H9 (cell line): ENCODE results near the gene ADAMTS15. TPM values are rescaled to one million over a fixed set of nuclear protein-coding genes. Genes with fewer than 3 reads are reported as not detected.

ENCODE experiments used
- DNase-seq: peaks from one replicate; pipeline ENCODE4 v3.0.0-alpha.2; 2017
- H2AFZ ChIP-seq: one replicate; pipeline ENCODE4 v1.6.1; 2013; ENCODE audit warnings: mild to moderate bottlenecking, low read length, control low read depth, moderate library complexity
- H2AK5ac ChIP-seq: 2 replicates; pipeline ENCODE4 v1.6.1; 2013; ENCODE audit warnings: low read length, control low read depth, mixed read lengths; ENCODE audit not compliant: insufficient read length
- H2BK120ac ChIP-seq: one replicate; pipeline ENCODE4 v1.6.1; 2013; ENCODE audit warnings: low read depth, mild to moderate bottlenecking, low read length, control low read depth, inconsistent platforms; ENCODE audit not compliant: poor library complexity, severe bottlenecking
- H2BK12ac ChIP-seq: 2 replicates; pipeline ENCODE4 v1.6.1; 2013; ENCODE audit warnings: low read length, control low read depth, mixed read lengths, low read depth; ENCODE audit not compliant: insufficient read length
- H2BK15ac ChIP-seq: 2 replicates; pipeline ENCODE4 v1.6.1; 2013; ENCODE audit warnings: low read depth, low read length, control low read depth
- H2BK20ac ChIP-seq: one replicate; pipeline ENCODE4 v1.6.1; 2013; ENCODE audit warnings: low read depth, mild to moderate bottlenecking, low read length, control low read depth, inconsistent platforms; ENCODE audit not compliant: poor library complexity, severe bottlenecking
- H2BK5ac ChIP-seq: 2 replicates; pipeline ENCODE4 v1.6.1; 2013; ENCODE audit warnings: low read length, control low read depth, mixed read lengths; ENCODE audit not compliant: insufficient read length
- H3K14ac ChIP-seq: 2 replicates; pipeline ENCODE4 v1.6.1; 2013; ENCODE audit warnings: low read length, control low read depth; ENCODE audit not compliant: insufficient read depth
- H3K18ac ChIP-seq: 2 replicates; pipeline ENCODE4 v1.6.1; 2013; ENCODE audit warnings: low read depth, mild to moderate bottlenecking, mixed read lengths, low read length, control low read depth; ENCODE audit not compliant: insufficient read length
- H3K23ac ChIP-seq: 2 replicates; pipeline ENCODE4 v1.6.1; 2013; ENCODE audit warnings: low read length, control low read depth, mixed read lengths, low read depth; ENCODE audit not compliant: insufficient read length
- H3K23me2 ChIP-seq: 2 replicates; pipeline ENCODE4 v1.6.1; 2013; ENCODE audit warnings: low read depth, mild to moderate bottlenecking, mixed read lengths, low read length, control low read depth; ENCODE audit not compliant: insufficient read length, poor library complexity, severe bottlenecking
- H3K27ac ChIP-seq: 2 replicates; pipeline ENCODE4 v1.5.1; 2013; ENCODE audit warnings: low read length, control low read depth, mixed read lengths, low read depth; ENCODE audit not compliant: insufficient read length
- H3K27me3 ChIP-seq: 2 replicates; pipeline ENCODE4 v1.6.1; 2013; ENCODE audit warnings: low read length, control low read depth, inconsistent platforms; ENCODE audit not compliant: insufficient read depth
- H3K4ac ChIP-seq: 2 replicates; pipeline ENCODE4 v1.6.1; 2013; ENCODE audit warnings: low read depth, mild to moderate bottlenecking, control low read depth, inconsistent platforms, low read length, moderate library complexity
- H3K4me1 ChIP-seq: 2 replicates; pipeline ENCODE4 v1.6.1; 2013; ENCODE audit warnings: low read length, control low read depth, inconsistent platforms; ENCODE audit not compliant: insufficient read depth
- H3K4me2 ChIP-seq: 2 replicates; pipeline ENCODE4 v1.6.1; 2013; ENCODE audit warnings: low read length, control low read depth, mixed read lengths; ENCODE audit not compliant: insufficient read length, insufficient read depth
- H3K56ac ChIP-seq: 2 replicates; pipeline ENCODE4 v1.6.1; 2013; ENCODE audit warnings: low read depth, mild to moderate bottlenecking, mixed read lengths, low read length, control low read depth; ENCODE audit not compliant: insufficient read length
- H3K79me1 ChIP-seq: 2 replicates; pipeline ENCODE4 v1.6.1; 2013; ENCODE audit warnings: low read depth, mild to moderate bottlenecking, moderate library complexity, low read length, control low read depth, inconsistent platforms; ENCODE audit not compliant: insufficient read depth, poor library complexity, severe bottlenecking
- H3K79me2 ChIP-seq: 2 replicates; pipeline ENCODE4 v1.6.1; 2013; ENCODE audit warnings: low read length, control low read depth, inconsistent platforms; ENCODE audit not compliant: insufficient read depth
- H3K9ac ChIP-seq: 2 replicates; pipeline ENCODE4 v1.6.1; 2013; ENCODE audit warnings: low read length, control low read depth, mixed read lengths; ENCODE audit not compliant: insufficient read length; ENCODE audit errors: extremely low read depth
- H3K9me3 ChIP-seq: one replicate; pipeline ENCODE4 v1.6.1; 2013; ENCODE audit warnings: low read depth, low read length, inconsistent platforms; ENCODE audit not compliant: control insufficient read depth
- H3T11ph ChIP-seq: one replicate; pipeline ENCODE4 v1.6.1; 2013; ENCODE audit warnings: mild to moderate bottlenecking, low read length, control low read depth, inconsistent platforms
- H4K20me1 ChIP-seq: one replicate; pipeline ENCODE4 v1.6.1; 2013; ENCODE audit not compliant: control insufficient read depth, insufficient read length, insufficient read depth
- H4K5ac ChIP-seq: 2 replicates; pipeline ENCODE4 v1.6.1; 2013; ENCODE audit warnings: low read depth, mild to moderate bottlenecking, mixed read lengths, low read length, control low read depth; ENCODE audit not compliant: insufficient read length
- H4K8ac ChIP-seq: replicated peaks from 2 replicates; pipeline ENCODE4 v1.6.1; 2013; ENCODE audit warnings: low read length, control low read depth, mixed read lengths, low read depth; ENCODE audit not compliant: insufficient read length
- H4K91ac ChIP-seq: 2 replicates; pipeline ENCODE4 v1.6.1; 2013; ENCODE audit warnings: low read depth, mild to moderate bottlenecking, moderate library complexity, mixed read lengths, low read length, control low read depth; ENCODE audit not compliant: insufficient read length
- H3K27ac Mint-ChIP-seq, 3 experiments: 2 replicates in 2 of 3; 3 replicates in 1 of 3; pipeline ENCODE4 v1.8.0; 2020 to 2021; ENCODE audit warnings: mixed read lengths in 3 of 3, mild to moderate bottlenecking in 1 of 3, moderate library complexity in 1 of 3
- H3K27me3 Mint-ChIP-seq: 2 replicates; pipeline ENCODE4 v1.8.0; 2021; ENCODE audit warnings: low read depth, mild to moderate bottlenecking, moderate library complexity, mixed read lengths
- H3K36me3 Mint-ChIP-seq, 3 experiments: 2 replicates in 2 of 3; 3 replicates in 1 of 3; pipeline ENCODE4 v1.8.0; 2020 to 2021; ENCODE audit warnings: low read depth in 3 of 3, mixed read lengths in 3 of 3; ENCODE audit not compliant: insufficient read depth in 1 of 3
- H3K4me1 Mint-ChIP-seq, 2 experiments: 2 replicates each; pipeline ENCODE4 v1.8.0; 2020; ENCODE audit warnings: mixed read lengths in 2 of 2
- H3K4me3 Mint-ChIP-seq, 2 experiments: 2 replicates in 1 of 2; 3 replicates in 1 of 2; pipeline ENCODE4 v1.8.0; 2020 to 2021; ENCODE audit warnings: mild to moderate bottlenecking in 2 of 2, mixed read lengths in 2 of 2, moderate library complexity in 1 of 2
- H3K9me3 Mint-ChIP-seq, 2 experiments: 2 replicates in 1 of 2; 3 replicates in 1 of 2; pipeline ENCODE4 v1.8.0; 2020; ENCODE audit warnings: mild to moderate bottlenecking in 2 of 2, mixed read lengths in 2 of 2, moderate library complexity in 1 of 2
- WGBS: extraction: QIAGEN DNeasy Blood & Tissue Kit; methylation state at CpG from one replicate; pipeline ENCODE4 v1.1.7; 2013; ENCODE audit warnings: missing lambda C conversion rate, low lambda C conversion rate, mixed read lengths; ENCODE audit not compliant: insufficient read length; ENCODE audit errors: extremely low coverage; 5-methylcytosine and 5-hydroxymethylcytosine counted together
- total RNA-seq: library from RNA; stranded (reverse); gene quantifications from 2 replicates; pipeline ENCODE4 v1.2.1, GENCODE V29; 2021
- TF ChIP-seq, protein P1 (sequence below): fragments of 200-600 bp; sonication (generic); conservative IDR thresholded peaks from 3 replicates; pipeline ENCODE4 v1.8.0; 2021; ENCODE audit warnings: antibody characterized with exemption, mild to moderate bottlenecking

The ADAMTS15 gene
- total RNA-seq, 1 experiment from 2014 or later = 1.3 TPM

- H3T11ph ChIP-seq = no peak overlapping the region
- no peak overlapping the region; the same call in 1 of the 2 replicates for H2BK15ac ChIP-seq
- no peaks in the 10 kb centered on the region for H3K9me3 ChIP-seq
- no peaks in the 10 kb centered on the region for H4K20me1 ChIP-seq
- Mint-ChIP-seq H3K27me3 (peaks cover 16% of the 10 kb centered on the region), H3K4me1 (peaks cover 20 to 37% of the 10 kb centered on the region in 2 experiments), H3K27ac (peak overlapping the region in 2 of 3 experiments; percentile 23 to 74; a peak in 3 of 7 replicates), H3K4me3 (no peak overlapping the region), H3K9me3 (no peaks in the 10 kb centered on the region; a peak in 2 of 5 replicates), H3K36me3 (peaks cover 0 to 11% (median 0%) of the 10 kb centered on the region in 3 experiments; a peak in 3 of 7 replicates)
- H3K14ac ChIP-seq = no peak overlapping the region; the same call in 1 of the 2 replicates
- no peak for DNase-seq
- H3K56ac ChIP-seq = no peak overlapping the region
- H3K4me1 ChIP-seq = no peaks in the 10 kb centered on the region
- H3K27ac ChIP-seq = no peak overlapping the region
- no peaks in the 10 kb centered on the region for H3K27me3 ChIP-seq
- H4K8ac ChIP-seq = no peak overlapping the region
- H3K23me2 ChIP-seq = no peaks in the 10 kb centered on the region
- TF ChIP-seq, protein P1, sequence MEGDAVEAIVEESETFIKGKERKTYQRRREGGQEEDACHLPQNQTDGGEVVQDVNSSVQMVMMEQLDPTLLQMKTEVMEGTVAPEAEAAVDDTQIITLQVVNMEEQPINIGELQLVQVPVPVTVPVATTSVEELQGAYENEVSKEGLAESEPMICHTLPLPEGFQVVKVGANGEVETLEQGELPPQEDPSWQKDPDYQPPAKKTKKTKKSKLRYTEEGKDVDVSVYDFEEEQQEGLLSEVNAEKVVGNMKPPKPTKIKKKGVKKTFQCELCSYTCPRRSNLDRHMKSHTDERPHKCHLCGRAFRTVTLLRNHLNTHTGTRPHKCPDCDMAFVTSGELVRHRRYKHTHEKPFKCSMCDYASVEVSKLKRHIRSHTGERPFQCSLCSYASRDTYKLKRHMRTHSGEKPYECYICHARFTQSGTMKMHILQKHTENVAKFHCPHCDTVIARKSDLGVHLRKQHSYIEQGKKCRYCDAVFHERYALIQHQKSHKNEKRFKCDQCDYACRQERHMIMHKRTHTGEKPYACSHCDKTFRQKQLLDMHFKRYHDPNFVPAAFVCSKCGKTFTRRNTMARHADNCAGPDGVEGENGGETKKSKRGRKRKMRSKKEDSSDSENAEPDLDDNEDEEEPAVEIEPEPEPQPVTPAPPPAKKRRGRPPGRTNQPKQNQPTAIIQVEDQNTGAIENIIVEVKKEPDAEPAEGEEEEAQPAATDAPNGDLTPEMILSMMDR = no peak
- no peaks in the 10 kb centered on the region for H3K79me2 ChIP-seq
- no peak overlapping the region for H4K5ac ChIP-seq
- H3K4me2 ChIP-seq = no peak overlapping the region
- no peak overlapping the region for H2AFZ ChIP-seq
- WGBS = no CpG with 5 or more reads among the region's 37 CpGs
- H3K23ac ChIP-seq = no peak overlapping the region
- no peaks in the 10 kb centered on the region for H3K79me1 ChIP-seq
- H2BK120ac ChIP-seq = no peak overlapping the region
- no peak overlapping the region for H4K91ac ChIP-seq
- H2BK12ac ChIP-seq = no peak overlapping the region
- H3K4ac ChIP-seq = no peak overlapping the region
- no peak overlapping the region for H2BK20ac ChIP-seq
- H3K18ac ChIP-seq = no peak overlapping the region
- no peak overlapping the region for H2AK5ac ChIP-seq
- no peak overlapping the region for H3K9ac ChIP-seq
- H2BK5ac ChIP-seq = no peak overlapping the region
Observed at GRCh38 chr11:130415731-130416529, 32.5 kb upstream of the ADAMTS15 start.
